Activated T-helper 2 cell treated with anti-CD3 and anti-CD28 coated beads, Interferon-gamma antibody, Interleukin-2, Interleukin-4, amounts not matched to agents 10 μg/mL and 5 μg/mL and 100 μg/mL, durations not matched to agents 14 hours and 24 hours and 36 hours (primary cell): ENCODE results near the gene TTLL11. TPM values are rescaled to one million over a fixed set of nuclear protein-coding genes. Genes with fewer than 3 reads are reported as not detected.

Source experiments
- DNase-seq: peaks from one replicate; pipeline ENCODE4 v3.0.0; 2021; ENCODE audit warnings: low spot score
- H3K27ac Mint-ChIP-seq: one replicate; pipeline ENCODE4 v1.8.0; 2021; ENCODE audit warnings: mixed read lengths
- H3K27me3 Mint-ChIP-seq: one replicate; pipeline ENCODE4 v1.8.0; 2021; ENCODE audit warnings: low read depth, mixed read lengths
- H3K36me3 Mint-ChIP-seq: one replicate; pipeline ENCODE4 v1.8.0; 2021; ENCODE audit warnings: low read depth, mixed read lengths
- H3K4me1 Mint-ChIP-seq: one replicate; pipeline ENCODE4 v1.8.0; 2021; ENCODE audit warnings: low read depth, mixed read lengths
- H3K4me3 Mint-ChIP-seq: one replicate; pipeline ENCODE4 v1.8.0; 2021; ENCODE audit warnings: low read depth, mild to moderate bottlenecking, moderate library complexity, mixed read lengths
- H3K9me3 Mint-ChIP-seq: one replicate; pipeline ENCODE4 v1.8.0; 2021; ENCODE audit warnings: mixed read lengths
- intact Hi-C: fragments of 100-400 bp; cut with micrococcal nuclease; formaldehyde crosslinking; loops from one replicate; pipeline ENCODE4 v1.15.1; 2023
- total RNA-seq: library from RNA; stranded (reverse); gene quantifications from 2 replicates; pipeline ENCODE4 v1.2.3, GENCODE V29; 2022

Gene TTLL11
- total RNA-seq, 1 donor from 2014 or later, result 2.2 TPM

GRCh38 chr9:121788686-121789366 lies 304.3 kb downstream of the TTLL11 start:
- Mint-ChIP-seq H3K27me3 (no peaks in the 10 kb centered on the region), H3K27ac (no peak overlapping the region), H3K4me3 (no peak overlapping the region), H3K4me1 (peaks cover 4% of the 10 kb centered on the region), H3K9me3 (no peaks in the 10 kb centered on the region), H3K36me3 (no peaks in the 10 kb centered on the region)
- DNase-seq, result no peak
- intact Hi-C loops, result no loop called here

GRCh38 chr9:121786998-121787422 lies 306.1 kb downstream of the TTLL11 start:
- Mint-ChIP-seq H3K27ac (no peak overlapping the region), H3K36me3 (no peaks in the 10 kb centered on the region), H3K9me3 (no peaks in the 10 kb centered on the region), H3K4me1 (peaks cover 6% of the 10 kb centered on the region), H3K4me3 (no peak overlapping the region), H3K27me3 (no peaks in the 10 kb centered on the region)
- no peak for DNase-seq
- intact Hi-C loops, result no loop called here

GRCh38 chr9:121786543-121786948 lies 306.6 kb downstream of the TTLL11 start:
- Mint-ChIP-seq H3K9me3 (no peaks in the 10 kb centered on the region), H3K4me3 (no peak overlapping the region), H3K36me3 (no peaks in the 10 kb centered on the region), H3K27ac (no peak overlapping the region), H3K4me1 (peaks cover 6% of the 10 kb centered on the region), H3K27me3 (no peaks in the 10 kb centered on the region)
- no peak for DNase-seq
- intact Hi-C loops, result no loop called here

- peaks cover 6% of the 10 kb centered on the region for H3K4me1 Mint-ChIP-seq
- H3K27me3 Mint-ChIP-seq, result no peaks in the 10 kb centered on the region
- H3K9me3 Mint-ChIP-seq, result no peaks in the 10 kb centered on the region
- no peak overlapping the region for H3K4me3 Mint-ChIP-seq
- H3K27ac Mint-ChIP-seq, result no peak overlapping the region
- intact Hi-C loops, result no loop called here
- H3K36me3 Mint-ChIP-seq, result no peaks in the 10 kb centered on the region
- no peak for DNase-seq
Observed at GRCh38 chr9:121785673-121786542, 307.2 kb downstream of the TTLL11 start.

- H3K27ac Mint-ChIP-seq, result no peak overlapping the region
- no peak overlapping the region for H3K4me3 Mint-ChIP-seq
- H3K9me3 Mint-ChIP-seq, result no peaks in the 10 kb centered on the region
- H3K36me3 Mint-ChIP-seq, result no peaks in the 10 kb centered on the region
- intact Hi-C loops, result no loop called here
- H3K4me1 Mint-ChIP-seq, result peaks cover 6% of the 10 kb centered on the region
- no peak for DNase-seq
- peaks cover under 1% of the 10 kb centered on the region for H3K27me3 Mint-ChIP-seq
Observed at GRCh38 chr9:121784731-121785411, 308.2 kb downstream of the TTLL11 start.

GRCh38 chr9:121783521-121784507 lies 309.3 kb downstream of the TTLL11 start:
- intact Hi-C loops, result no loop called here
- no peaks in the 10 kb centered on the region for H3K9me3 Mint-ChIP-seq
- no peak for DNase-seq
- no peak overlapping the region for H3K4me3 Mint-ChIP-seq
- H3K27me3 Mint-ChIP-seq, result peaks cover 2% of the 10 kb centered on the region
- H3K27ac Mint-ChIP-seq, result no peak overlapping the region
- H3K4me1 Mint-ChIP-seq, result peaks cover 6% of the 10 kb centered on the region
- no peaks in the 10 kb centered on the region for H3K36me3 Mint-ChIP-seq

- H3K36me3 Mint-ChIP-seq, result no peaks in the 10 kb centered on the region
- peaks cover 6% of the 10 kb centered on the region for H3K4me1 Mint-ChIP-seq
- peaks cover 4% of the 10 kb centered on the region for H3K27me3 Mint-ChIP-seq
- no peak overlapping the region for H3K27ac Mint-ChIP-seq
- H3K9me3 Mint-ChIP-seq, result no peaks in the 10 kb centered on the region
- no peak for DNase-seq
- intact Hi-C loops, result no loop called here
- H3K4me3 Mint-ChIP-seq, result no peak overlapping the region
Observed at GRCh38 chr9:121783111-121783510, 310.0 kb downstream of the TTLL11 start.

GRCh38 chr9:121782514-121783110 lies 310.5 kb downstream of the TTLL11 start:
- DNase-seq, result no peak
- Mint-ChIP-seq H3K4me3 (no peak overlapping the region), H3K36me3 (no peaks in the 10 kb centered on the region), H3K9me3 (no peaks in the 10 kb centered on the region), H3K27me3 (peaks cover 4% of the 10 kb centered on the region), H3K4me1 (peaks cover 6% of the 10 kb centered on the region), H3K27ac (no peak overlapping the region)
- intact Hi-C loops, result no loop called here

- H3K4me3 Mint-ChIP-seq, result no peak overlapping the region
- H3K9me3 Mint-ChIP-seq, result no peaks in the 10 kb centered on the region
- DNase-seq, result no peak
- intact Hi-C loops, result no loop called here
- H3K4me1 Mint-ChIP-seq, result peaks cover 6% of the 10 kb centered on the region
- H3K36me3 Mint-ChIP-seq, result no peaks in the 10 kb centered on the region
- no peak overlapping the region for H3K27ac Mint-ChIP-seq
- peaks cover 4% of the 10 kb centered on the region for H3K27me3 Mint-ChIP-seq
Observed at GRCh38 chr9:121781701-121782464, 311.2 kb downstream of the TTLL11 start.

GRCh38 chr9:121781145-121781548 lies 312.0 kb downstream of the TTLL11 start:
- H3K27ac Mint-ChIP-seq, result no peak overlapping the region
- H3K4me1 Mint-ChIP-seq, result peaks cover 6% of the 10 kb centered on the region
- intact Hi-C loops, result no loop called here
- no peak overlapping the region for H3K4me3 Mint-ChIP-seq
- no peak for DNase-seq
- H3K27me3 Mint-ChIP-seq, result peaks cover 4% of the 10 kb centered on the region
- H3K36me3 Mint-ChIP-seq, result no peaks in the 10 kb centered on the region
- no peaks in the 10 kb centered on the region for H3K9me3 Mint-ChIP-seq

GRCh38 chr9:121780177-121781040 lies 312.7 kb downstream of the TTLL11 start:
- Mint-ChIP-seq H3K27me3 (peaks cover 4% of the 10 kb centered on the region), H3K9me3 (no peaks in the 10 kb centered on the region), H3K4me3 (no peak overlapping the region), H3K27ac (no peak overlapping the region), H3K36me3 (no peaks in the 10 kb centered on the region), H3K4me1 (peaks cover 6% of the 10 kb centered on the region)
- intact Hi-C loops, result no loop called here
- no peak for DNase-seq
